Measurements from ENCODE around the gene CRKL. TPM values are rescaled to one million over a fixed set of nuclear protein-coding genes. Genes with fewer than 3 reads are reported as not detected.

CRKL gene
- total and polyA plus RNA-seq, 2 experiments from 2014 or later = 42.4 to 80.9 TPM

GRCh38 chr22:20992056-20992442, 74.8 kb downstream of the CRKL start:
- H3K36me3 ChIP-seq = peaks cover 20% of the 10 kb centered on the region
- H3K4me1 ChIP-seq (ENCODE audit: low read depth) = no peaks in the 10 kb centered on the region
- no peak overlapping the region for H3K4me3 ChIP-seq
- no peaks in the 10 kb centered on the region for H3K27me3 ChIP-seq
- DNase-seq (ENCODE audit: low read depth in 1 of 2, low spot score in 1 of 2) = no peak
- TF ChIP-seq CTCF (IDR thresholded peaks at IDR 0.05; ENCODE audit: low read depth, low read length) = no peak
- H3K27ac ChIP-seq = no peak overlapping the region
- no peaks in the 10 kb centered on the region for H3K9me3 ChIP-seq (ENCODE audit: low read depth)

GRCh38 chr22:20992456-20993303, 75.5 kb downstream of the CRKL start:
- Histone ChIP-seq H3K27ac (no peak overlapping the region), H3K36me3 (peaks cover 16% of the 10 kb centered on the region), H3K27me3 (no peaks in the 10 kb centered on the region), H3K9me3 (ENCODE audit: low read depth) (no peaks in the 10 kb centered on the region), H3K4me3 (no peak overlapping the region), H3K4me1 (ENCODE audit: low read depth) (no peaks in the 10 kb centered on the region)
- DNase-seq (ENCODE audit: low read depth in 1 of 2, low spot score in 1 of 2) = no peak
- no peak for TF ChIP-seq CTCF (IDR thresholded peaks at IDR 0.05; ENCODE audit: low read depth, low read length)

GRCh38 chr22:20993304-20994127, 76.3 kb downstream of the CRKL start:
- DNase-seq (ENCODE audit: low read depth in 1 of 2, low spot score in 1 of 2) = no peak
- H3K4me3 ChIP-seq = no peak overlapping the region
- H3K36me3 ChIP-seq = peaks cover 15% of the 10 kb centered on the region
- no peak overlapping the region for H3K27ac ChIP-seq
- no peaks in the 10 kb centered on the region for H3K27me3 ChIP-seq
- no peak for TF ChIP-seq CTCF (IDR thresholded peaks at IDR 0.05; ENCODE audit: low read depth, low read length)
- H3K9me3 ChIP-seq (ENCODE audit: low read depth) = no peaks in the 10 kb centered on the region
- H3K4me1 ChIP-seq (ENCODE audit: low read depth) = no peaks in the 10 kb centered on the region

- Histone ChIP-seq H3K4me3 (no peak overlapping the region), H3K9me3 (ENCODE audit: low read depth) (no peaks in the 10 kb centered on the region), H3K4me1 (ENCODE audit: low read depth) (no peaks in the 10 kb centered on the region), H3K36me3 (peaks cover 15% of the 10 kb centered on the region), H3K27me3 (no peaks in the 10 kb centered on the region), H3K27ac (no peak overlapping the region)
- no peak for DNase-seq (ENCODE audit: low read depth in 1 of 2, low spot score in 1 of 2)
- TF ChIP-seq CTCF (IDR thresholded peaks at IDR 0.05; ENCODE audit: low read depth, low read length) = no peak
These were observed 77.1 kb downstream of the CRKL start for GRCh38 chr22:20994128-20994901.

GRCh38 chr22:20994902-20995241, 77.7 kb downstream of the CRKL start:
- DNase-seq (ENCODE audit: low read depth in 1 of 2, low spot score in 1 of 2) = no peak
- H3K9me3 ChIP-seq (ENCODE audit: low read depth) = no peaks in the 10 kb centered on the region
- H3K4me3 ChIP-seq = no peak overlapping the region
- TF ChIP-seq CTCF (IDR thresholded peaks at IDR 0.05; ENCODE audit: low read depth, low read length) = no peak
- no peaks in the 10 kb centered on the region for H3K27me3 ChIP-seq
- no peak overlapping the region for H3K27ac ChIP-seq
- no peaks in the 10 kb centered on the region for H3K4me1 ChIP-seq (ENCODE audit: low read depth)
- H3K36me3 ChIP-seq = peaks cover 17% of the 10 kb centered on the region

Data from cardiac muscle cell (in vitro differentiated cells and primary cell).